ENCODE data around the gene SPTBN1. TPM values are rescaled to one million over a fixed set of nuclear protein-coding genes. Genes with fewer than 3 reads are reported as not detected.

Gene SPTBN1
- total RNA-seq, 1 experiment from 2014 or later, result 202 TPM

GRCh38 chr2:54468673-54469072 is 12.5 kb downstream of the SPTBN1 start:
- no peak overlapping the region for H2AFZ ChIP-seq (ENCODE audit: low read length)
- H3K36me3 ChIP-seq (ENCODE audit: low read depth, low read length), result no peaks in the 10 kb centered on the region
- DNase-seq, result no peak
- no peak overlapping the region for H3K4me3 ChIP-seq (ENCODE audit: low read length)
- H3K4me2 ChIP-seq (ENCODE audit: low read length), result no peak overlapping the region
- ChIA-PET POLR2A (ENCODE audit: unreplicated experiment) (no interaction called here), CTCF (no interaction called here)
- TF ChIP-seq EZH2phosphoT487 (IDR thresholded peaks at IDR 0.05; ENCODE audit: borderline replicate concordance, low read length) (no peak), EZH2 (IDR thresholded peaks at IDR 0.05; ENCODE audit: low read length, unreplicated experiment) (no peak), CTCF (conservative IDR thresholded peaks at IDR 0.05; ENCODE audit: low read depth, low read length) (no peak)
- H3K9me3 ChIP-seq (ENCODE audit: low read length), result no peaks in the 10 kb centered on the region
- H4K20me1 ChIP-seq (ENCODE audit: low read length), result no peaks in the 10 kb centered on the region
- peaks cover 23% of the 10 kb centered on the region for H3K79me2 ChIP-seq (ENCODE audit: low read length)
- H3K9me2 ChIP-seq (replicated peaks; ENCODE audit: low read length), result no peaks in the 10 kb centered on the region
- no peak overlapping the region for H3K9ac ChIP-seq (ENCODE audit: low read length)
- no peaks in the 10 kb centered on the region for H3F3A ChIP-seq (ENCODE audit: low read length, unreplicated experiment)
- no peaks in the 10 kb centered on the region for H3K4me1 ChIP-seq (ENCODE audit: insufficient read depth, low read length)
- no TSS peak for BruUV-seq (replicated peaks)
- intact Hi-C loops (cut with micrococcal nuclease), result no loop called here
- H3K27ac ChIP-seq (ENCODE audit: low read length), result no peak overlapping the region
- no peak for ATAC-seq
- no peaks in the 10 kb centered on the region for H3K27me3 ChIP-seq (ENCODE audit: low read length)

- intact Hi-C loops (cut with micrococcal nuclease), result no loop called here
- no peak for DNase-seq
- Histone ChIP-seq H3K79me2 (ENCODE audit: low read length) (peaks cover 14% of the 10 kb centered on the region), H3F3A (ENCODE audit: low read length, unreplicated experiment) (no peaks in the 10 kb centered on the region), H3K9ac (ENCODE audit: low read length) (no peak overlapping the region), H2AFZ (ENCODE audit: low read length) (no peak overlapping the region), H3K4me2 (ENCODE audit: low read length) (no peak overlapping the region), H3K27me3 (ENCODE audit: low read length) (no peaks in the 10 kb centered on the region), H3K9me2 (replicated peaks; ENCODE audit: low read length) (no peaks in the 10 kb centered on the region), H3K9me3 (ENCODE audit: low read length) (no peaks in the 10 kb centered on the region), H3K36me3 (ENCODE audit: low read depth, low read length) (no peaks in the 10 kb centered on the region), H3K4me1 (ENCODE audit: insufficient read depth, low read length) (no peaks in the 10 kb centered on the region), H4K20me1 (ENCODE audit: low read length) (no peaks in the 10 kb centered on the region), H3K4me3 (ENCODE audit: low read length) (no peak overlapping the region), H3K27ac (ENCODE audit: low read length) (no peak overlapping the region)
- ChIA-PET POLR2A (ENCODE audit: unreplicated experiment) (no interaction called here), CTCF (no interaction called here)
- no TSS peak for BruUV-seq (replicated peaks)
- TF ChIP-seq EZH2phosphoT487 (IDR thresholded peaks at IDR 0.05; ENCODE audit: borderline replicate concordance, low read length) (no peak), CTCF (conservative IDR thresholded peaks at IDR 0.05; ENCODE audit: low read depth, low read length) (no peak), EZH2 (IDR thresholded peaks at IDR 0.05; ENCODE audit: low read length, unreplicated experiment) (no peak)
- ATAC-seq, result no peak
Observed at GRCh38 chr2:54469484-54470053, 13.4 kb downstream of the SPTBN1 start.

GRCh38 chr2:54470266-54470938 is 14.3 kb downstream of the SPTBN1 start:
- H3K36me3 ChIP-seq (ENCODE audit: low read depth, low read length), result no peaks in the 10 kb centered on the region
- H3K27ac ChIP-seq (ENCODE audit: low read length), result no peak overlapping the region
- no peaks in the 10 kb centered on the region for H3K9me3 ChIP-seq (ENCODE audit: low read length)
- no peak overlapping the region for H3K4me3 ChIP-seq (ENCODE audit: low read length)
- H3K79me2 ChIP-seq (ENCODE audit: low read length), result peaks cover 6% of the 10 kb centered on the region; the same call in 1 of the 2 replicates
- BruUV-seq (replicated peaks), result no TSS peak
- no peaks in the 10 kb centered on the region for H4K20me1 ChIP-seq (ENCODE audit: low read length)
- H3K9ac ChIP-seq (ENCODE audit: low read length), result no peak overlapping the region
- H2AFZ ChIP-seq (ENCODE audit: low read length), result no peak overlapping the region
- ChIA-PET POLR2A (ENCODE audit: unreplicated experiment) (no interaction called here), CTCF (interaction anchor here (0.6 kb wide), 1 partner anchor 368 kb away, joined by 6 read pairs; no protein-coding TSS in a partner anchor)
- DNase-seq (no peak), ATAC-seq (no peak)
- H3K4me1 ChIP-seq (ENCODE audit: insufficient read depth, low read length), result no peaks in the 10 kb centered on the region
- H3K4me2 ChIP-seq (ENCODE audit: low read length), result no peak overlapping the region
- no peaks in the 10 kb centered on the region for H3K9me2 ChIP-seq (replicated peaks; ENCODE audit: low read length)
- H3K27me3 ChIP-seq (ENCODE audit: low read length), result no peaks in the 10 kb centered on the region
- intact Hi-C loops (cut with micrococcal nuclease), result no loop called here
- TF ChIP-seq EZH2 (IDR thresholded peaks at IDR 0.05; ENCODE audit: low read length, unreplicated experiment), result no peak
- TF ChIP-seq CTCF (conservative IDR thresholded peaks at IDR 0.05; ENCODE audit: low read depth, low read length), result no peak
- TF ChIP-seq EZH2phosphoT487 (IDR thresholded peaks at IDR 0.05; ENCODE audit: borderline replicate concordance, low read length), result no peak
- no peaks in the 10 kb centered on the region for H3F3A ChIP-seq (ENCODE audit: low read length, unreplicated experiment)

Data from PC-3 (cell line).